ENCODE results near the gene L3MBTL2.

The L3MBTL2 gene

DNA sequence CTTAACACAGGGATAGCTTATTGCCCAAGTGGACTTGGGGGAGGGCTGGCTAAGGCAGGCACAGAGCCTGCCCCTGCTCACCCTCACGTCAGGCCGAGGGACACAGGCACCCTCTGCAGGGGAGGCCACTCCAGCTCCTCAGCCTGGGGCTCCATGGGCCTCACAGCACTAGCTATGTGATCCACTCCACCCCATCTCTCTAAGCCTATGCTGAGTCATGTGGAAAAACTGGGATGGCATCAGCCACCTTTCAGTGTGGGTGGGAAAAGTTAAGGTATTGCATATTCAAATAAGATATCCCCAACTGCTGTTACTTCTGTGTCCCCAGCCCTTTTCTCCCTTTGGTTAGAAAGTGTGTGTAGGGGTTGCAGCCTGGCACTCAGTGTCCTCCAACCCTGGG, 58.6 kb downstream of the L3MBTL2 start:
- in situ Hi-C loops (cut with MboI; ENCODE audit: low sequenced_read_pairs, unreplicated experiment), result no loop called here
- no peak for DNase-seq (ENCODE audit: low spot score)
- TF ChIP-seq, protein P1, sequence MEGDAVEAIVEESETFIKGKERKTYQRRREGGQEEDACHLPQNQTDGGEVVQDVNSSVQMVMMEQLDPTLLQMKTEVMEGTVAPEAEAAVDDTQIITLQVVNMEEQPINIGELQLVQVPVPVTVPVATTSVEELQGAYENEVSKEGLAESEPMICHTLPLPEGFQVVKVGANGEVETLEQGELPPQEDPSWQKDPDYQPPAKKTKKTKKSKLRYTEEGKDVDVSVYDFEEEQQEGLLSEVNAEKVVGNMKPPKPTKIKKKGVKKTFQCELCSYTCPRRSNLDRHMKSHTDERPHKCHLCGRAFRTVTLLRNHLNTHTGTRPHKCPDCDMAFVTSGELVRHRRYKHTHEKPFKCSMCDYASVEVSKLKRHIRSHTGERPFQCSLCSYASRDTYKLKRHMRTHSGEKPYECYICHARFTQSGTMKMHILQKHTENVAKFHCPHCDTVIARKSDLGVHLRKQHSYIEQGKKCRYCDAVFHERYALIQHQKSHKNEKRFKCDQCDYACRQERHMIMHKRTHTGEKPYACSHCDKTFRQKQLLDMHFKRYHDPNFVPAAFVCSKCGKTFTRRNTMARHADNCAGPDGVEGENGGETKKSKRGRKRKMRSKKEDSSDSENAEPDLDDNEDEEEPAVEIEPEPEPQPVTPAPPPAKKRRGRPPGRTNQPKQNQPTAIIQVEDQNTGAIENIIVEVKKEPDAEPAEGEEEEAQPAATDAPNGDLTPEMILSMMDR (IDR thresholded peaks at IDR 0.05; ENCODE audit: borderline replicate concordance, control extremely low read depth, extremely low read depth, insufficient read depth, missing control alignments), result no peak

- in situ Hi-C loops (cut with MboI; ENCODE audit: low sequenced_read_pairs, unreplicated experiment), result no loop called here
- DNase-seq (ENCODE audit: low spot score), result no peak
- TF ChIP-seq, protein P1 (IDR thresholded peaks at IDR 0.05; ENCODE audit: borderline replicate concordance, control extremely low read depth, extremely low read depth, insufficient read depth, missing control alignments), result no peak
Observed at GRCh38 chr22:41264408-41264941, 59.4 kb downstream of the L3MBTL2 start.

- TF ChIP-seq, protein P1 (IDR thresholded peaks at IDR 0.05; ENCODE audit: borderline replicate concordance, control extremely low read depth, extremely low read depth, insufficient read depth, missing control alignments), result no peak
- in situ Hi-C loops (cut with MboI; ENCODE audit: low sequenced_read_pairs, unreplicated experiment), result no loop called here
Observed at GRCh38 chr22:41267958-41268357, 62.8 kb downstream of the L3MBTL2 start.

DNA sequence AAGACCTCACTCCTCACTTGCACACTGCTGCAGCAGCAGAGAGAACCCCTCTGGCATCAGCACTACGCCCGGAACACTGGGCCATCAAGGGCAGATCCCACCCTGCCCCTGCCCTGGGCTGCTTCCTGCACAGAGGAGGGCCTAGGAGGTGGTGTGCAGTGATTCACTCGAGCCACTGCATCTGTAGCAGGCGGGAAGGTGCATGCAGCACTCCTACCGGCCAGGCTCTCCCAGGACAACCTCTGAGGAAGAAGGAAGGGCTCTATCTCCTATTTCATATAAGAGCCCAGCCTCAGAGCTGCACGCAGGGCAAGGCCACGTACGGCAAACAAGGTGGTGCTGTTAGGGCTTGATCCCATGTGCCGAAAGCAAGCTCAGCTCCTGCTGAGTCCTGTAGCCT, 66.7 kb downstream of the L3MBTL2 start:
- no peak for DNase-seq (ENCODE audit: low spot score)
- TF ChIP-seq, protein P1 (IDR thresholded peaks at IDR 0.05; ENCODE audit: borderline replicate concordance, control extremely low read depth, extremely low read depth, insufficient read depth, missing control alignments), result no peak
- in situ Hi-C loops (cut with MboI; ENCODE audit: low sequenced_read_pairs, unreplicated experiment), result no loop called here

More at GRCh38 chr22:41267958-41268357, 62.8 kb downstream of the L3MBTL2 start:
- no peak for DNase-seq (ENCODE audit: low spot score)

DNA sequence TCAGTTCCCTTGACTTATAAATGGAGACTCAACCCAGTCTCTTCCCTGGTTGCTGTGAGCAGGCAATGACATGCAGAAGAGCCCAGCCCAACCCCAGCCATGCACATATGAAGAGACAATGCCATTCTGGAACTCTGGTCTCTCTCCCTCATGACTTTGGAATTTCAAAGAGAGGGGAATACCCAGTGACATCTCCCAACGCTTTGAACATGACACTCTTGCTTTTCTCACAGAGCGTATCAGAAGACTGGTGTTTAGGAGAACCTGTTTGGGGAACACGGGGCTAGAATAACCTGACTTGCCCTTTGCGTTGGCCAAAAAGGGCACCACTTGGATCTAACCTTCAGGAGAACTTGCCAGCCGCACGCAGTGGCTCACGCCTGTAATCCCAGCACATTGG, 68.0 kb downstream of the L3MBTL2 start:
- no peak for DNase-seq (ENCODE audit: low spot score)
- TF ChIP-seq, protein P1 (IDR thresholded peaks at IDR 0.05; ENCODE audit: borderline replicate concordance, control extremely low read depth, extremely low read depth, insufficient read depth, missing control alignments), result no peak
- in situ Hi-C loops (cut with MboI; ENCODE audit: low sequenced_read_pairs, unreplicated experiment), result no loop called here

GRCh38 chr22:41274856-41275255, 69.7 kb downstream of the L3MBTL2 start:
- no peak for DNase-seq (ENCODE audit: low spot score)
- TF ChIP-seq, protein P1 (IDR thresholded peaks at IDR 0.05; ENCODE audit: borderline replicate concordance, control extremely low read depth, extremely low read depth, insufficient read depth, missing control alignments), result no peak
- in situ Hi-C loops (cut with MboI; ENCODE audit: low sequenced_read_pairs, unreplicated experiment), result no loop called here
